ENCODE data around the gene SLC35G2. TPM values are rescaled to one million over a fixed set of nuclear protein-coding genes. Genes with fewer than 3 reads are reported as not detected.
"Not testable (repeated sequence)": the region's sequence is repeated elsewhere in the genome, so short reads cannot be mapped to it uniquely, and the experiment has no call there.

Gene SLC35G2
- polyA plus RNA-seq, 3 donors: 3.4 to 11.1 (median 5.5) TPM

- DNase-seq (ENCODE audit: low read depth in 3 of 3, low spot score in 2 of 3): no peak
Observed at GRCh38 chr3:136883967-136884720, 65.2 kb downstream of the SLC35G2 start.

- DNase-seq (ENCODE audit: low read depth in 3 of 3, low spot score in 2 of 3): no peak
Observed at GRCh38 chr3:136885357-136886213, 66.7 kb downstream of the SLC35G2 start.

- DNase-seq (ENCODE audit: low read depth in 3 of 3, low spot score in 2 of 3): no peak
Observed at GRCh38 chr3:136889947-136890346, 71.0 kb downstream of the SLC35G2 start.

GRCh38 chr3:136891934-136892855, 73.3 kb downstream of the SLC35G2 start:
- DNase-seq (ENCODE audit: low read depth in 3 of 3, low spot score in 2 of 3): no peak

GRCh38 chr3:136893848-136894443, 75.0 kb downstream of the SLC35G2 start:
- DNase-seq (ENCODE audit: low read depth in 3 of 3, low spot score in 2 of 3): no peak

- not testable (repeated sequence) for DNase-seq (ENCODE audit: low read depth in 3 of 3, low spot score in 2 of 3)
Observed at GRCh38 chr3:136897171-136897570, 78.2 kb downstream of the SLC35G2 start.

GRCh38 chr3:136898549-136898948, 79.6 kb downstream of the SLC35G2 start:
- DNase-seq (ENCODE audit: low read depth in 3 of 3, low spot score in 2 of 3): no peak

GRCh38 chr3:136898954-136899353, 80.0 kb downstream of the SLC35G2 start:
- no peak for DNase-seq (ENCODE audit: low read depth in 3 of 3, low spot score in 2 of 3)

GRCh38 chr3:136899622-136900158, 80.8 kb downstream of the SLC35G2 start:
- DNase-seq (ENCODE audit: low read depth in 3 of 3, low spot score in 2 of 3): no peak

- not testable (repeated sequence) for DNase-seq (ENCODE audit: low read depth in 3 of 3, low spot score in 2 of 3)
Observed at GRCh38 chr3:136900694-136901093, 81.8 kb downstream of the SLC35G2 start.

- no peak for DNase-seq (ENCODE audit: low read depth in 3 of 3, low spot score in 2 of 3)
Observed at GRCh38 chr3:136901391-136901790, 82.5 kb downstream of the SLC35G2 start.

- not testable (repeated sequence) for DNase-seq (ENCODE audit: low read depth in 3 of 3, low spot score in 2 of 3)
Observed at GRCh38 chr3:136902530-136902929, 83.6 kb downstream of the SLC35G2 start.

GRCh38 chr3:136903899-136904298, 85.0 kb downstream of the SLC35G2 start:
- DNase-seq (ENCODE audit: low read depth in 3 of 3, low spot score in 2 of 3): no peak

GRCh38 chr3:136904746-136905145, 85.8 kb downstream of the SLC35G2 start:
- DNase-seq (ENCODE audit: low read depth in 3 of 3, low spot score in 2 of 3): no peak

Other genes starting within 250 kb of the SLC35G2 start
- gene STAG1, start 66.7 kb upstream of the SLC35G2 start, polyA plus RNA-seq (ENCODE audit: insufficient read length in 3 of 3): 10 to 100 TPM; 52.6 to 57.4 (median 55.9) TPM
- 10 to 100 TPM; 44.0 to 56.8 (median 56.4) TPM for gene NCK1, start 43.1 kb downstream of the SLC35G2 start, polyA plus RNA-seq (ENCODE audit: insufficient read length in 3 of 3)
- gene IL20RB, start 138.9 kb downstream of the SLC35G2 start, polyA plus RNA-seq (ENCODE audit: insufficient read length in 3 of 3): under 1 TPM; 0.20 to 0.53 (median 0.46) TPM

Data from right renal cortex interstitium (tissue), 3 donors.